Stimulated activated CD4-positive, alpha-beta T cell treated with anti-CD3 and anti-CD28 coated beads, TNF-alpha, amount 100 ng/mL, for 48 hours (primary cell): ENCODE data around the gene DOCK3.
"Not testable (repeated sequence)": the region's sequence is repeated elsewhere in the genome, so short reads cannot be mapped to it uniquely, and the experiment has no call there.

Source experiments
- DNase-seq, 3 donors: peaks; one replicate each; pipeline ENCODE4 v3.0.0-alpha.2; 2020; ENCODE audit warnings: low read depth in 3 of 3

Gene DOCK3

DNA sequence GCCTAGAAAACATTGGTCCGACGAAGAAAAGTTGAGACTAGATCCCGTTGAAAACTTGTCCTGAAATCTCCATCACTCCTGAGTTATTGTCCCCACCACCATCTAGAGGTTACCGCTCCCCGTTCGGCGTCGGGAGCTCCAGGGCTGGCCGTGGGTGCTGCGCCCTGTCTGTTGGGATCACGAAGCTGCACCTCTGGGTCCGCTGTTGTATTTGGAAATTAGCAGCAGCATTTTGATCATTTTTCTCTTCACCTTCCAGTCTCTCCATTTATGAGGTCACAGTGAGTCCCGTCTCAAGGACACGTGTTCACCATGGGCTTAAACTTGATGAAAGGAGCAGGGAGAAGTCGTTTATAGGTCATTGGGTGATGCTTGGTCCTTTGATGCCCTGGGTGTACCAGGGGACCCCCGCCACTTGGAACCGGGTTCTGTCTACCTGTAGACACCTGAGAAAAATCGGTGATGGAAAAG is 710.9 kb downstream of the DOCK3 start:
- DNase-seq: no peak

- DNase-seq: no peak
These were observed 711.6 kb downstream of the DOCK3 start for GRCh38 chr3:51386159-51386851.

- no peak for DNase-seq
These were observed 712.1 kb downstream of the DOCK3 start for GRCh38 chr3:51386852-51387229.

GRCh38 chr3:51387281-51387680 is 712.6 kb downstream of the DOCK3 start:
- not testable (repeated sequence) for DNase-seq

DNA sequence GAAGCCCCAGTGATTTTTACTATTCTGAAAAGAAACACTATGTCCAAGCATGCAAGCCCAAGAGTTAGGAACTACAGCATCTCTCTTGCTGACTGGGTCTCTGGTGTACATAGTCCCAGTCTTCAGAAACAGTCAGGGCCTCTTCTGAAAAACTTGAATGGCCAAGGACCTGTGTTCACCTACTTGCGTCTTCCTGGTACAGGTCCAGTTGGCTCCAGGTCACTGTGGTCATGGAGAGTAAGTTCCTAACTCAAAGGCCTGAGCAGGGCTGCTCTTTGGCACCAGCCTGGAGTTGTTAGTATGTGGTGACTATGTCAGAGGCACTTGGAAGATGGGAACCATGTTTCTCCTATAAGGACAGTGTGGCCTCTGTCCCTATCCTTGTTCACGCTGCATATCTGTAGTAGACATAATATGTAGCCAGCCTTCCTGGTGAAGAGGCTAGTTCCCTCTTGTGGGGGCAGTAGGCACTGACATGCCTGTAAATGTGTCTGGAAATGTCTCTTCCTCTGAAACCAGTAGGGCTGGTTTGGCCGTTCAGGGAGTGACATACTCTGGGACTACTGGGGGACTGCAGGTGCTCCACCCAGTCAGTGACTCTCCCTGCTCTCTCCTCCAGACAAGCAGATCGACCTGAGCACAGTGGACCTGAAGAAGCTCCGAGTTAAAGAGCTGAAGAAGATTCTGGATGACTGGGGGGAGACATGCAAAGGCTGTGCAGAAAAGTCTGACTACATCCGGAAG is 713.7 kb downstream of the DOCK3 start:
- no peak for DNase-seq

DNA sequence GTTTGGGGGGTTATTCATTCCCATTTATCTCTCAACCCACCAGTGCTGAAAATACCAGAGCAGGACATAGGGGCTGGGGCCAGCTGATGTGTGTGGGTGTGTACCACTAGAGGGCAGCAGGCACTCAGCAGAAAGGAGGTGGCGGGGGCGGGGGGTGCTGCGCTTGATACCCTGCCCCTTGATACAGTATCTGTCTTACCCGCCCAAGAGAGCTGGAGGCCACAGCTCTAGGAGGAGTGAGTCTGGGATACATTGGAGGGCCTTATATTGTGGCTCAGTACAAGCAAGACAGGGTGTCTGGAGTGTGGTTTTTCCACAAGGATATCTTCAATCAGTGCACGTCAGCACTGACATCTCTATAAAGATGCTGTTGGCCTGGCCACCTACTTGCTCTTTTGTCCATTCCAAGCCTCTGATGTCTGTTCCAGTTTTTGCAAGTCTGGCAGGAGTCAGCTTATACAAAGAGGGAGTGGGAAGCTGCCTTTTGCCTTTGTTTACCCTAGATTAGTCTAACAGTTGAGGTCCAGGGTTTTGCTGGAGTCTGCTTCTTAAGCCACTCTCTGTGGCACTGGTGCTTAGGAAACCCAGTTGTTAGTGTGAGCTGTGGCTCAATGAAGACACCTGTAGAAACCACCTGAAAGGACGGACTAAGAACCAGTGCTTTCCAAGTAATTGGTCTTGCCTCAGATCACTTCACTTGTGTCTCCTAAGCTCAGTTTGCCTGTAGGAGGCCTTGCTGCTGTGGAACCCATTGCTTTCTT is 714.9 kb downstream of the DOCK3 start:
- DNase-seq: peak in 1 of 3 donors; percentile 46

GRCh38 chr3:51390246-51391074 is 715.7 kb downstream of the DOCK3 start:
- no peak for DNase-seq

DNA sequence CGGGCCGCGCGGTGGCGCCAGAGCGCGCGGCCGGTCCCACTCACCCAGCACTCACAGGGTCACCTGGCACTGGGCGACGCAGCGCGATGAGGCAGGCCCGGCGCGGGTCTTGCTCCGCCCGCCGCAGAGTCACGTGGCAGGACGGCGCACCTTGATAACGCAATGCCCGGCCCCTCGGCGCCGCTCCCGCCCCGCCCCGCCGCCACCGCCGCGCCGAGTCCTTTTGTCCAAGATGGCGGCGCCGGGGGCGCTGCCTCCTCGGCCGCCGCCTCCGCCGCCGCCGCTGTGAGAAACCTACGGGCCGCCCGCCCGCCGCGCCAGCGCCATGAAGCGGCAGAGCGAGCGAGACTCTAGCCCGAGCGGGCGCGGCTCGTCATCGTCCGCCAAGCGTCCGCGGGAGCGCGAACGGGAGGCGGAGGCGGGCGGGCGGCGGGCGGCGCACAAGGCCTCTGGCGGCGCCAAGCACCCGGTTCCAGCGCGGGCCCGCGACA is 716.4 kb downstream of the DOCK3 start, which contains the start of gene RBM15B:
RBM15B (plus strand) TSS at position 211 of the 491 bp plus-strand sequence; CDS start at position 326, 115 bp downstream.
- peak; percentile 94 to 97 (median 96) for DNase-seq

- peak in 1 of 3 donors; percentile 27 for DNase-seq
These were observed 717.0 kb downstream of the DOCK3 start for GRCh38 chr3:51391566-51392354.

GRCh38 chr3:51392355-51393133 is 717.8 kb downstream of the DOCK3 start:
- no peak for DNase-seq

DNA sequence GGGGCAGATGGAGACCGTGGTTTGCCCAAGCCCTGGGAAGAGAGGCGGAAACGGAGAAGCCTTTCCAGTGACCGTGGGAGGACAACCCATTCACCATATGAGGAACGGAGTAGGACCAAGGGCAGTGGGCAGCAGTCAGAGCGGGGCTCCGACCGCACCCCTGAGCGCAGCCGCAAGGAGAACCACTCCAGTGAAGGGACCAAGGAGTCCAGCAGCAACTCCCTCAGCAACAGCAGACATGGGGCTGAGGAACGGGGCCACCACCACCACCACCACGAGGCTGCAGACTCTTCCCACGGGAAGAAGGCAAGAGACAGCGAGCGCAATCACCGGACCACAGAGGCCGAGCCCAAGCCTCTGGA is 718.4 kb downstream of the DOCK3 start:
- no peak for DNase-seq

DNA sequence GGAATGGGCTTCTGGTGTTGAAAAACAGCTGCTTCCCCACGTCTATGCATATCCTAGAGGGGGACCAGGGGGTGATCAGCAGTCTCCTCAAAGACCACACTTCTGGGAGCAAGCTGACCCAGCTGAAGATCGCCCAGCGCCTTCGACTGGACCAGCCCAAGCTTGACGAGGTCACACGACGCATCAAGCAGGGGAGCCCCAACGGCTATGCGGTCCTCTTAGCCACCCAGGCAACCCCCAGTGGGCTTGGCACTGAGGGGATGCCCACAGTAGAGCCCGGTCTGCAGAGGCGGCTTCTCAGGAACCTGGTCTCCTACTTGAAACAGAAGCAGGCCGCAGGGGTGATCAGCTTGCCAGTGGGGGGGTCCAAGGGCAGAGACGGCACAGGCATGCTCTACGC is 718.8 kb downstream of the DOCK3 start:
- no peak for DNase-seq

GRCh38 chr3:51394541-51394940 is 719.8 kb downstream of the DOCK3 start:
- DNase-seq: no peak

DNA sequence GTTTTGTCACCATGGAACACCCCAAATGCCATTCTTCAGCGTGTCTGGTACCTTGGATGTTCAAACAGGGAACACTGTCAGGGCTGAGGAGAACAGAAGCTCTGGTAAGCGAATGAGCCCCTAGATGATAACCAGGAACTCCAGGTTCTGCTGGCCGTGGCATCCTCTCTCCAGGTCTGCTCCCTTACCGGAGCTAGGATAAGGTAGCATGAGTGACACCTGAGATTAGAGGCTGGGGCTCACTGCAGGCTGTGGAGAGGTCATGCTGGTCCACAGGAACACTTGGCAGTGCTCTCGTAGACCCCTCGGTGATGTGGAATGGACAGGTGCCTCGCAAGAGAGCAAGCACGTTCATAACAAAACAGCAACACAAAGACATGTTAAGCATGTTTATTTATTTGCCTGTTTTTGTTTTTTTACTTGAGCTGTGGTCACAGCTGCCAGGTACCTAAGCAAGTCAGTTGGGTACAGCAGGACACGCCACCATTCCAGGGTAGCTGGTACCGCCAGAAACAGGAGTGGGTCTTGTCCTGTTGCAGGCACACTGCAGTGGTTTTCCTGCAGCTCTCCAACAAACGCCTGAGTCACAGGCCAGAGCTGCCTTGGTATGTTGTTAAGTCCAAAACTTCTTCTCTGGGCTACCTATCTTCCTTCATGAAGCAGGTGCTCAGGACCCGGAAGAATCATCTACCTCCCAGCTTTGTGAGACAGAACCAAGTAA is 720.9 kb downstream of the DOCK3 start:
- DNase-seq: no peak

DNA sequence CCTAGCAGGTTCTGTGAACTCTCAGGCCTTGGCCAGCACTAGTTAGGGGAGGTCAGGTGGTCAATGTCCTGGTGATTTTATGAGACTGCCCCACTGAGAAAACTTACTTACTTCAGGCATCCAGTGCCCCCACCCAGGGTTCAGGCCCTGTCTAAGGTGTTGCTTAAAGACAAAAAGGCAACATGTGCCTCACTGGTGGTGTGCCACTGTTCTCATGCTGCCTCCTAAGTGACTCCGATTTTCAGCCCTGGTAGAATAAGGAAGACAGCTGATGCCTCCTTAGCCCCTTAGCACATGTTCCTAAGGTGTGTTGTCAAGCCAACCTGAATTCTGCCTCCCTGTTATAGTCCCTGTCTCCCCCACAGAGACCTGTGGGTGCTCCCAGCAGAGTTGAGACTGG is 721.7 kb downstream of the DOCK3 start:
- no peak for DNase-seq

- no peak for DNase-seq
These were observed 722.7 kb downstream of the DOCK3 start for GRCh38 chr3:51397392-51397791.

- DNase-seq: no peak
These were observed 724.0 kb downstream of the DOCK3 start for GRCh38 chr3:51398595-51399310.

DNA sequence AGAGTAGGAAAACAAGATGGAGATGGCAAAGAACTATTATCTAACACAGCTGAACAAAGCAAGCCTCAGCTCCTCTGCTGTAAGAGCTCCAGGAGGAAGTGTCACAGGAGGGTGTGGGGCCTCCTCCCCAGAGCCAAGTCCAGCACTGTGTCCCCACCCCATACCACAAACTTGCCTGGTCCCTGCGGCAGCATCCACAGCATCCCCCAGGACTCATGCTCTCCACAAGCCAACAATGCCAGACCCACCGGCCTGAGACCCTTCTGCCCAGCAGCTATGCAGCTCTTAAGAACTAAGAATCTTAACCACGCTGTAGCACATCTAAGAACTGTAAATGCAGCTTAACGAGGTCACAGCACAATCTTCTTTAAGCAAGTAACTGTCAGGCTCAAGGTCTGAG is 725.4 kb downstream of the DOCK3 start:
- DNase-seq: no peak
